HG03196 (cell line): ENCODE data around the gene METTL21C.

ENCODE experiments used
- ATAC-seq: cut with Tn5 transposase; IDR thresholded peaks from one replicate; pipeline ENCODE4 v1.9.1; 2021; ENCODE audit not compliant: unreplicated experiment

The METTL21C gene

DNA sequence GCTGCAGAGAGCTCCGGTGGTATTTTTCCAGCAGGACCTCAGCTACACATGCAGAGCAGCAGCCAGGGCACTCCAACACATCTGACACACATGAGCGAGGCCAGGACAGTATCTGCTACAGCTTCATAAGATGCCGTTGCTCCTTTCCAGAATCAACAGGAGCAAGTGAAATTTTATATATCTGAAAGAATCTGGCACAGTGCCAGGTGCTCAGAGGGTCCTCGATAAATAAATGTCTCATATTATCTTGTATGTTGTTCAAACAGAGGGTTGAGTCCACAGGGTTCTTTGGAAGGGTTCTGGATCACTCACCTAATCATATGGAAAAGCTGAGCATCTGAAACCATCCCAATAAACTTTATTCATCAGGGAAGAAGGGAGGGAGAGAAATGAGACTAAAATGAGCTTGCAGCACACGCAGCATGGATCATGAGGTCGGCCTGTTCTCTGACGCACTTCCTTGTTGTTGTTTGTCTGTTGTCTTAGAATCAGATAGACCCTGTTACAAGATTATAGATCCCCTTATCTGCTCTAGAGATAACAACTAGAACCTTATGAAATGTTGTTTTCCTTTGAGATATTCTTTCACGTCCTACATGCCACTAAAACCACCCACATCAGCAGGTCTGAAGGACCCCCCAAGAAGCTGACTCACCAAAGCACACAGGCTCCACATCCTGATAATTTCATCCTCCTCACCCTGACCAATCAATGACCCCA lies 3.2 kb upstream of the METTL21C start:
- no peak for ATAC-seq

- no peak for ATAC-seq
Measured at GRCh38 chr13:102697264-102697663, 2.4 kb upstream of the METTL21C start.

- no peak for ATAC-seq
Measured at GRCh38 chr13:102696465-102696864, 1.6 kb upstream of the METTL21C start.

GRCh38 chr13:102693776-102694175 lies 1.1 kb downstream of the METTL21C start:
- ATAC-seq: no peak

- ATAC-seq: no peak
Measured at GRCh38 chr13:102693250-102693649, 1.6 kb downstream of the METTL21C start.

DNA sequence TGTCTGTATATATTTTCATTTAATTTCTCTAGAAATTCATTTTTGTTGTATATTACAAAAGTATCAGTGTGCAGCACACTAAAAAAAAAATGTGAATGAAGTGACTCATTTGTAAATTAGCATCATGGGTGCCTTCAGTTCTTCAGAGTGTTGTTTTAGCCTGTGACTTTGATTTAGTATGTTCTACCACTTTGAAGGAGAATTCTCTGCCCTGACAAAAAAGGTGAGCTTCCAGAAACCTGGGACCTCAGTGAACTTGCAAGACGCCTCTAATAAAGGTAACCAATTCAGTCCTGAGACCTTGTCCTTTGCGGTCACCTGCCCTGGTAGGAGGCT lies 2.4 kb downstream of the METTL21C start:
- ATAC-seq: no peak

GRCh38 chr13:102690883-102691282 lies 4.0 kb downstream of the METTL21C start:
- no peak for ATAC-seq

- no peak for ATAC-seq
Measured at GRCh38 chr13:102688306-102688973, 6.4 kb downstream of the METTL21C start.

- no peak for ATAC-seq
Measured at GRCh38 chr13:102687520-102687919, 7.3 kb downstream of the METTL21C start.

DNA sequence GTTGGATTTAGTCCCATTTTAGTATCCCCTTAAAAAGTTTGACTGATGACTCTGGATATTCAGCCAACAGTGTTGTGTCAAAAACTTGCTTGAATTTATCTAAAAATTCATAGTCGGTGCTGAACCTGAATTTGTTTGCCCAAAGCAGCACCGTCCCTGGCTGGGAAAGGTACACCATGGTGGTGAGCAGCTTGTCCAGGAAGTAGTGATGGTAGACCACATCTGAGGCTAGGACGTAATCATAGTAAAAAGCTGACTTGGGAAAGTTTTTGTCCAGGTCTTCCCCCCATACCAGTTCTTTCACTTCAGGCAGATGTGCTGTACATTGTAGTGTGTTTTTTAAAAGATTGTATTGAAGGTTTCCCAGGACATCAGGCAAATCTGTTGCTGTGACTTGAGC lies 8.8 kb downstream of the METTL21C start:
- ATAC-seq: no peak

DNA sequence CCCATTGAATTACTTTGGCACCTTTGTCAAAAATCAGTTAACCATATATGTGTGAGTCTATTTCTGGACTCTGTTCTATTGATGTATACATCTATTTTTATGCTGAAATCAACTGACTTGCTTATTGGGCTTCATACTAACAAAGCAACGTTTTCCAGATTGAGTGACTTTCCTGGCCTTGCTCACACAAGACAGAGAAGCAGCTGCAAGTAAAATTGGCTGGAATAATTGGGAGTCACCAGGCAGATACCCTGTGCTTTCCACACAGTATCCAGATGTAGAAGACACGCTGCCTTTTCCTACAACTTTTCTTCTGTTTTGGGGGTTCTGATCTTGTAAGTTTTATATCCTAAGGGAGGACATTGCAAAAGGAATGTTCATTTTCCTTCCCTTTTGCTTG lies 11.2 kb downstream of the METTL21C start:
- ATAC-seq: no peak

GRCh38 chr13:102682727-102683126 lies 12.1 kb downstream of the METTL21C start:
- ATAC-seq: no peak

- no peak for ATAC-seq
Measured at GRCh38 chr13:102682211-102682610, 12.6 kb downstream of the METTL21C start.

GRCh38 chr13:102680842-102681740 lies 13.8 kb downstream of the METTL21C start:
- ATAC-seq: no peak

DNA sequence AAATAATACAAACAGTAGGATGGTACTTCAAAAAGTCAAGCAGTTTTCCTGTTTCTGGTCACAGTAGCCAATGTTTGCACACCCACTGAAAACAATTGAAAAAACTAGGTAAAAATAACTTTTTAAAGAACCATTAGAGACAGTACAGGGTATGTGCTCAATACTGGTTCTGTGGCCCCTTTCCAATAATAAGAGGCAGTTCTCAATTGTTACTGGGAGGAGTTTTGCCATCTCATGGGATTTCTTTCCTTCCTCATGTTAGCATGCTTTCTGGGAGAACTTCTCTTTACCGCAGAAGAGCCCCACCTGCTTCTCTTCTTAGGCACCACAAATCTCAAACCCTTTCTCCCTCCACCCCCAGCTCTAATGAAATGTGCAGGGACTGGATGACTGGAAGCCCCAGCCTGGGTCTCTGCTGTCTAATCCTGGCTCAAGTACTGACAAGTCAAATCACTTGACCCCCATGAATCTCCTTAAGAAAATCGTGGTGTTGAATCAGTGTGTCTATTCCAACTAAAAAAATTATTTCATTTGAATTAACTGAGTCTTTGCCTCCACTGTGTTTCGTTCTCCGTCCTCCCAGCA lies 14.6 kb downstream of the METTL21C start:
- no peak for ATAC-seq

GRCh38 chr13:102679449-102680132 lies 15.3 kb downstream of the METTL21C start:
- no peak for ATAC-seq

- ATAC-seq: no peak
Measured at GRCh38 chr13:102678339-102679107, 16.3 kb downstream of the METTL21C start.

DNA sequence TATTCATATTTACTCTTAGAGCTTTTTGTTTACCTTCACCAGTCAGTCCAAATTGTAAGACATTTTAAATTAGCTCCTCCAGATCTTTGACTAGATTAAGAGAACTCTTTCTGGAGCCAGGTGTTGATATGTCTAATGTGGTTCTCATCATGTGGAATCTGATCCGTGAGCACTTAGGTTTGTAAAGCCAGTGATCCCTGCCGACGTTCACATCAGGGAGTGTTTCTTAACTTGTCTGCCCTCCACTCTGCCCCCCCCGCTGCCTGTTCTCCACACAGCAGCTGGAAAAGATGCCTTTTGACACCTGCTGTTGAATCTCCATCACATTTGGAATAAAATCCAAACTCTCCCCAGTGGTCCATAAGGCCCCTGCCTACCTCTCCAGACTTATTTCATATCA lies 17.7 kb downstream of the METTL21C start:
- ATAC-seq: no peak

DNA sequence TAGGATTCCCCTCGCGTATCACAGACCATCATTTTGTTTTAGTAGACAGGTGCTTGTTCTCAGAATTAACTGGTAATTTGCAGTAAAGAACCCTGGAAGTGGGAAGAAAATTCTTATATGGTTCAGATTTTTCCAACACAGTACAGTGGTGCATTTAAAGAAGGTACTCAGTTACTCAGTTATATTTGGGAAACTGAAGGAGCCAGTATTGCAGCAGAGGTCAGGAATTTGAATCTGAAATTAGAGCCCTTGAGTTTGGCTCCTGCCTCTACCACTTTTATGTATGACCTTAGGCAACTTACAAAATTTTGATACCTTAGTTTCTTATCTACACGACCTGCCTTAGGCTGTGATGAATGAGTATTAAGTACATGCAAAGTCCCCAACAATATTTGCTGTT lies 19.7 kb downstream of the METTL21C start:
- no peak for ATAC-seq

DNA sequence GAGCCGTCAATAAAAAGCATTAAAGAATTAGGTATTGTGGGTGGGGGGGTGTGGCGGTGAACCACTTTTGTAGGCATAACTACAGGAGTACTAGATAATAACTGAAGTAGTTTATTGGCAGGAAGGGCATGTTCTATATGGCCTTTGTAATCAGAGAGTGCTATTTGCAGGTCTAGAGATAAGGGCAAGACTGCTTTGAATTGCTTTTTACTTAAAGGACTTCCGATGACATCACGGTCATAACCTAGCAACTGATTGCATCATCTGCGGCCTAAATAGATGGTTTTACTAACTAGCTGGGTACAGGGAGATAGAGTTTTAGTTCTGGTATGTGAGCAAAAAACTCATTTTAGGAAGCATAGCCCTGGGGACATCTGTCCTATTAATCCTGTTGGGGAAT lies 24.7 kb downstream of the METTL21C start:
- no peak for ATAC-seq
